D721Med (cell line): ENCODE results near the gene PKP2.

ENCODE experiments used
- DNase-seq: peaks from one replicate; pipeline ENCODE4 v3.0.0; 2011; ENCODE audit warnings: low spot score; ENCODE audit not compliant: insufficient read length
- FAIRE-seq: peaks from 2 replicates; lab custom pipeline; 2011; peaks lifted over from hg19 to GRCh38; lab: Jason Lieb, UNC
- TF ChIP-seq, protein P1 (sequence below): IDR thresholded peaks from 2 replicates; pipeline ENCODE4 v1.5.1; 2012; ENCODE audit warnings: mild to moderate bottlenecking, control low read depth; ENCODE audit not compliant: insufficient read depth; ENCODE audit errors: missing control alignments

Gene PKP2

GRCh38 chr12:32906399-32907165 lies 10.0 kb upstream of the PKP2 start:
- DNase-seq (no peak), FAIRE-seq (no peak)
- TF ChIP-seq, protein P1, sequence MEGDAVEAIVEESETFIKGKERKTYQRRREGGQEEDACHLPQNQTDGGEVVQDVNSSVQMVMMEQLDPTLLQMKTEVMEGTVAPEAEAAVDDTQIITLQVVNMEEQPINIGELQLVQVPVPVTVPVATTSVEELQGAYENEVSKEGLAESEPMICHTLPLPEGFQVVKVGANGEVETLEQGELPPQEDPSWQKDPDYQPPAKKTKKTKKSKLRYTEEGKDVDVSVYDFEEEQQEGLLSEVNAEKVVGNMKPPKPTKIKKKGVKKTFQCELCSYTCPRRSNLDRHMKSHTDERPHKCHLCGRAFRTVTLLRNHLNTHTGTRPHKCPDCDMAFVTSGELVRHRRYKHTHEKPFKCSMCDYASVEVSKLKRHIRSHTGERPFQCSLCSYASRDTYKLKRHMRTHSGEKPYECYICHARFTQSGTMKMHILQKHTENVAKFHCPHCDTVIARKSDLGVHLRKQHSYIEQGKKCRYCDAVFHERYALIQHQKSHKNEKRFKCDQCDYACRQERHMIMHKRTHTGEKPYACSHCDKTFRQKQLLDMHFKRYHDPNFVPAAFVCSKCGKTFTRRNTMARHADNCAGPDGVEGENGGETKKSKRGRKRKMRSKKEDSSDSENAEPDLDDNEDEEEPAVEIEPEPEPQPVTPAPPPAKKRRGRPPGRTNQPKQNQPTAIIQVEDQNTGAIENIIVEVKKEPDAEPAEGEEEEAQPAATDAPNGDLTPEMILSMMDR, result no peak

DNA sequence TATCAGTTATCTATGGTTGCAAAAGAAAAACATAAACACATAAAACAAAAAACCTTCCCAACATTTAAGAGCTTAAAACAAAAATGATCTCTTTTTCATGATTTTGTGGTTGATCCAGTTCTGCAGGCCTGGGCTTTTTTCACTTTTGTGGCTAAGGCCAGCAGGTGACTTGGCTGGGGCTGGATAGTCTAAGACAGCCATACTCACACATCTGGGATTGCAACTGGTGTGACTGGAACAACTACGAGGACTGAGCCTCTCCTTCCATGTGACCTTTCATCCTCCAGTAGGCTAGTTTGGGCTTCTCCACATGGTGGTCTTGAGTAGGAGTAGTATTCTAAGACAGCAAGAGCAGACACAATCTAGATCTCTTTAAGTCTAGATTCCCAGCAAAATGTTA lies 7.2 kb upstream of the PKP2 start:
- TF ChIP-seq, protein P1, result no peak
- FAIRE-seq (no peak), DNase-seq (no peak)

- no peak for DNase-seq
- TF ChIP-seq, protein P1, result no peak
- no peak for FAIRE-seq
These were observed 6.7 kb upstream of the PKP2 start for GRCh38 chr12:32903318-32903717.

- FAIRE-seq (no peak), DNase-seq (no peak)
- TF ChIP-seq, protein P1, result no peak
These were observed 5.9 kb upstream of the PKP2 start for GRCh38 chr12:32902287-32902997.

DNA sequence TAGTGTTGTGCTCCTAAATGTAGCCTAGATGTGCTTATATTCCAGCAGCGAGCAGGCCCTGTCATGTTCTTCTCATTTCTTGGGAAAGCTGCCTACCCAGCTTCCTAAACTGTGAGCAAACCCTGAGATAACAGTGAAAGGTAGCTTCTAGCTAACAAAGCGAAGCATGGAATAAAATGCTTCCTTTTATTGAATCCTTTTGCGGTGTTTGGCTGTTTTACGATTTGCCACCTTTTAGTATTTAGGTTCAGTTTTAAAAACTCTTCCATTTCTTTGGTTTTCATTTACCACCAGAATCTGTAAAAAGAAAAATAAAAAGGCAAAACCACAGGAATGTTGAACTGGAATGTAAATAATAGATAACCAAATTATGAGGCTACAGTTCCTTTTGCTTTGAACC lies 5.0 kb upstream of the PKP2 start:
- no peak for FAIRE-seq
- no peak for DNase-seq
- TF ChIP-seq, protein P1, result no peak

GRCh38 chr12:32897687-32898573 lies 1.4 kb upstream of the PKP2 start:
- no peak for FAIRE-seq
- no peak for DNase-seq
- TF ChIP-seq, protein P1, result no peak
